Astrocyte (in vitro differentiated cells and primary cell): ENCODE data around the gene KCNMB2. TPM values are rescaled to one million over a fixed set of nuclear protein-coding genes. Genes with fewer than 3 reads are reported as not detected.

Experiments used
- DNase-seq: peaks from one replicate; pipeline ENCODE4 v3.0.0-alpha.2; 2010; ENCODE audit warnings: low read depth
- FAIRE-seq: peaks from 2 replicates; lab custom pipeline; 2011; peaks lifted over from hg19 to GRCh38; lab: Jason Lieb, UNC
- H2AFZ ChIP-seq: 2 replicates; pipeline ENCODE4 v1.6.0; 2012; ENCODE audit warnings: low read depth, low read length, inconsistent platforms
- H3K27ac ChIP-seq: 2 replicates; pipeline ENCODE4 v1.5.1; 2011; ENCODE audit warnings: low read depth, low read length, inconsistent platforms
- H3K27me3 ChIP-seq: 2 replicates; pipeline ENCODE4 v1.6.0; 2011; ENCODE audit warnings: low read length, inconsistent platforms; ENCODE audit not compliant: insufficient read depth
- H3K36me3 ChIP-seq: 2 replicates; pipeline ENCODE4 v1.5.1; 2011; ENCODE audit warnings: low read length, inconsistent platforms; ENCODE audit not compliant: insufficient read depth
- H3K4me1 ChIP-seq: 2 replicates; pipeline ENCODE4 v1.5.1; 2011; ENCODE audit warnings: low read length, inconsistent platforms; ENCODE audit not compliant: insufficient read depth
- H3K4me2 ChIP-seq: 2 replicates; pipeline ENCODE4 v1.6.0; 2012; ENCODE audit warnings: low read length, inconsistent platforms
- H3K4me3 ChIP-seq: 2 replicates; pipeline ENCODE4 v1.5.1; 2011; ENCODE audit warnings: low read depth, mild to moderate bottlenecking, low read length, inconsistent platforms; ENCODE audit not compliant: insufficient read depth
- H3K79me2 ChIP-seq: 2 replicates; pipeline ENCODE4 v1.6.0; 2012; ENCODE audit warnings: mild to moderate bottlenecking, low read length, inconsistent platforms; ENCODE audit not compliant: insufficient read depth
- H3K9ac ChIP-seq: 2 replicates; pipeline ENCODE4 v1.6.0; 2012; ENCODE audit warnings: mild to moderate bottlenecking, low read length, inconsistent platforms
- H3K9me3 ChIP-seq: 2 replicates; pipeline ENCODE4 v1.5.1; 2012; ENCODE audit warnings: low read depth, mild to moderate bottlenecking, low read length, inconsistent platforms; ENCODE audit not compliant: insufficient read depth
- H4K20me1 ChIP-seq: 2 replicates; pipeline ENCODE4 v1.6.0; 2012; ENCODE audit warnings: low read length, inconsistent platforms; ENCODE audit not compliant: insufficient read depth
- H3K27ac Mint-ChIP-seq: one replicate; pipeline ENCODE4 v1.8.0; 2021; ENCODE audit warnings: mild to moderate bottlenecking, mixed read lengths; ENCODE audit not compliant: unreplicated experiment
- H3K27me3 Mint-ChIP-seq: one replicate; pipeline ENCODE4 v1.8.0; 2021; ENCODE audit warnings: low read depth, mixed read lengths; ENCODE audit not compliant: unreplicated experiment
- H3K36me3 Mint-ChIP-seq: one replicate; pipeline ENCODE4 v1.8.0; 2021; ENCODE audit warnings: low read depth, mixed read lengths; ENCODE audit not compliant: unreplicated experiment
- H3K4me1 Mint-ChIP-seq: one replicate; pipeline ENCODE4 v1.8.0; 2021; ENCODE audit warnings: low read depth, mixed read lengths; ENCODE audit not compliant: unreplicated experiment
- H3K4me3 Mint-ChIP-seq: one replicate; pipeline ENCODE4 v1.8.0; 2021; ENCODE audit warnings: mild to moderate bottlenecking, moderate library complexity, mixed read lengths; ENCODE audit not compliant: unreplicated experiment
- H3K9me3 Mint-ChIP-seq: one replicate; pipeline ENCODE4 v1.8.0; 2021; ENCODE audit warnings: mild to moderate bottlenecking, mixed read lengths; ENCODE audit not compliant: unreplicated experiment
- EZH2 ChIP-seq: IDR thresholded peaks from 2 replicates; pipeline ENCODE4 v1.6.1; 2012; ENCODE audit warnings: mild to moderate bottlenecking, low read length, inconsistent platforms; ENCODE audit not compliant: insufficient read depth
- total RNA-seq: library from RNA; stranded (reverse); gene quantifications from 2 replicates; pipeline ENCODE4 v1.2.1, GENCODE V29; 2021
- TF ChIP-seq, protein P1 (sequence below): IDR thresholded peaks from 2 replicates; pipeline ENCODE4 v1.5.1; 2011; ENCODE audit warnings: low read depth, mild to moderate bottlenecking, inconsistent platforms, low read length, moderate library complexity; ENCODE audit not compliant: insufficient read depth

KCNMB2 gene
- total RNA-seq, 1 donor from 2014 or later = not detected

DNA sequence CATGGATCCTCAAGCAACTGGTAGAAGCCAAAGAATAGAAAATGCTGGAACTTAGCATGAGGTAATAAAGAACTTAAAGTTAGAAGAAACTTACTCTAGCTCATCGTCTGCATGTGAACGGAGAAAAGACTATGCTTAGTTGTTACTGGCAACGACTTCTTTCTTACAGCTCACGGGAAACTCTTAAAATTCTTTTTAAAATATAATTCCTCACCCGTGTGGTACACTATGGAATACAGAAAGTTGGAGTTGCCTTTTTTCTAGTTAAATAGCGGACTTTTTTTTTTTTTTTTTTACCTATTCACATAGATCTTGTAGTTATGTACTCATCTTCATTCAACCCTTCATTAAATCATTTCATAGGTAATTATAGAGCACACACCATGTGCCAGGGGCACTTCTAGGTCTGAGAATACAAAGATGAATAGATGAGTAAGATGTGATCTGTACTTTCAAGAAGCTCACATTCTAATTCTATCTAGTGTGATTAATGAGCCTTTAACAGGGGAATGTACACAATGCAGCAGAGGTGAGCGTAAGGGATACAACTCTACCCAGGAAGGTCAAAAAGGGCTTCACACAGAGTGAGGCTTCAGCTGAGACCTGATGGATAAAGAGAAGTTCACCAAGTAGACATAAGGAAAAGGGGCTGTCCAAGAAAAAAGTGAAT lies 18.4 kb upstream of the KCNMB2 start:
- no peak for DNase-seq
- FAIRE-seq = no peak

DNA sequence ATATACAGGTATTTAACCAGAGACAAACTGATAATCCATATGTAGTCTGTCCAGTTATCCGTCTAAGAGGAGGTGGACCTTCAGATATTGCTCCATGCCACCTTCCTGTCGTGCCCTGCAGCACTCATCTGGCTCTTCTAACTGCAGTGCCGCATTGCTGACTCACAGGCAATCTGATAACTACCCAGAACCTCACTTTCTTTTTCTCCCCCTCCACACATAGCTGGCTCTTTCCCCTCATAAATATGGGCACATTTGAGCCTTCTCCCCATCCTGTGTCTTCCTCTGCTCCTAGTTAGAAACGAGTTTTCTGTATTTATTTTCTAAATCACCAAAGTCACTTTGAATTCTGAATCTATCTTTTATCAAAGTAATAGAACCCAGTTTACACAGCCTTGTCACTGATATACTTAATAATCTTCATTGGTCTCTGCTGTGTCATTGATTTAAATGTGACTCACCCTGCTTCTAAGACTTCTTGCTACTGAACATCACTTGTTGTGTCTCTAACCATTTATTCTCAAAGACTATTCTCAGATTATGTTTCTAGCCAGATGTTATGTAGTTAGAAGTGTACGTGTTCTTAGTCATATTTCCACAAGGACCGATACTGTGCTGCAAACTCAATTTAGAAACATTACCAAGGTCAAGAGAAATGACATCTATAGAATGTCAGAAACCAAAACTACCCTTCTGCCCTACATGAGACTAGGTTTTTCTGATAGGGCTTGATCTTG lies 17.4 kb upstream of the KCNMB2 start:
- Histone ChIP-seq H3K9ac (no peak overlapping the region), H3K4me2 (no peak overlapping the region), H4K20me1 (no peaks in the 10 kb centered on the region), H3K27me3 (no peaks in the 10 kb centered on the region), H3K4me1 (no peaks in the 10 kb centered on the region), H3K79me2 (no peaks in the 10 kb centered on the region), H2AFZ (no peak overlapping the region), H3K27ac (no peak overlapping the region), H3K9me3 (no peaks in the 10 kb centered on the region), H3K36me3 (no peaks in the 10 kb centered on the region), H3K4me3 (no peak overlapping the region)
- DNase-seq (peak; percentile 29), FAIRE-seq (no peak)
- H3K9me3 Mint-ChIP-seq = no peaks in the 10 kb centered on the region
- no peak overlapping the region for H3K4me3 Mint-ChIP-seq
- H3K27me3 Mint-ChIP-seq = peaks cover 3% of the 10 kb centered on the region
- H3K36me3 Mint-ChIP-seq = no peaks in the 10 kb centered on the region
- peaks cover 13% of the 10 kb centered on the region for H3K4me1 Mint-ChIP-seq
- TF ChIP-seq, protein P1, sequence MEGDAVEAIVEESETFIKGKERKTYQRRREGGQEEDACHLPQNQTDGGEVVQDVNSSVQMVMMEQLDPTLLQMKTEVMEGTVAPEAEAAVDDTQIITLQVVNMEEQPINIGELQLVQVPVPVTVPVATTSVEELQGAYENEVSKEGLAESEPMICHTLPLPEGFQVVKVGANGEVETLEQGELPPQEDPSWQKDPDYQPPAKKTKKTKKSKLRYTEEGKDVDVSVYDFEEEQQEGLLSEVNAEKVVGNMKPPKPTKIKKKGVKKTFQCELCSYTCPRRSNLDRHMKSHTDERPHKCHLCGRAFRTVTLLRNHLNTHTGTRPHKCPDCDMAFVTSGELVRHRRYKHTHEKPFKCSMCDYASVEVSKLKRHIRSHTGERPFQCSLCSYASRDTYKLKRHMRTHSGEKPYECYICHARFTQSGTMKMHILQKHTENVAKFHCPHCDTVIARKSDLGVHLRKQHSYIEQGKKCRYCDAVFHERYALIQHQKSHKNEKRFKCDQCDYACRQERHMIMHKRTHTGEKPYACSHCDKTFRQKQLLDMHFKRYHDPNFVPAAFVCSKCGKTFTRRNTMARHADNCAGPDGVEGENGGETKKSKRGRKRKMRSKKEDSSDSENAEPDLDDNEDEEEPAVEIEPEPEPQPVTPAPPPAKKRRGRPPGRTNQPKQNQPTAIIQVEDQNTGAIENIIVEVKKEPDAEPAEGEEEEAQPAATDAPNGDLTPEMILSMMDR = no peak
- TF ChIP-seq EZH2 = no peak
- no peak overlapping the region for H3K27ac Mint-ChIP-seq

More for the DNA sequence above, 18.4 kb upstream of the KCNMB2 start:
- Mint-ChIP-seq H3K27me3 (peaks cover 3% of the 10 kb centered on the region), H3K4me1 (peaks cover 9% of the 10 kb centered on the region), H3K9me3 (no peaks in the 10 kb centered on the region), H3K27ac (no peak overlapping the region), H3K36me3 (no peaks in the 10 kb centered on the region), H3K4me3 (no peak overlapping the region)
- Histone ChIP-seq H3K4me1 (no peaks in the 10 kb centered on the region), H3K36me3 (no peaks in the 10 kb centered on the region), H2AFZ (no peak overlapping the region), H3K4me3 (no peak overlapping the region), H3K9me3 (no peaks in the 10 kb centered on the region), H3K4me2 (no peak overlapping the region), H3K27ac (no peak overlapping the region), H3K79me2 (no peaks in the 10 kb centered on the region), H3K9ac (no peak overlapping the region), H3K27me3 (no peaks in the 10 kb centered on the region), H4K20me1 (no peaks in the 10 kb centered on the region)
- TF ChIP-seq, protein P1 = no peak
- TF ChIP-seq EZH2 = no peak

DNA sequence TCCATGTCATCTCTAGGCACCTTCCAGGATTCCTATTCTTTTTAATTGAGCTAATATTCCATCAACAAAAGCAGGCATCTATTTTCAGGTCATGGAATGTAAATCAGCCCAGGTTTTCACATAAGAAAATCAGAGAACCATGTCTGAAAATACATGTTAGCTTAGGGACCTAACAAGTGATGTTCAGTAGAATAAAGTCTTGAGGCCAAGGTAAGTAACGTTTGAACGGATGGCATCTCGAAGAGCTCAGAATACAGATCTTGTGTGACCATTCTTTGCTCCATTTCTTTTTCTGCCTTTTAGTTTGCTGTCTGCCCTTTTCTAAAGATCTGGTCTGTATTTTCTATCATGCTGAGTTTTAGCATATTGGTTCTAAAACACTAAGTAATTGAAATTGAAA lies 16.5 kb upstream of the KCNMB2 start:
- no peak overlapping the region for H3K4me3 ChIP-seq
- no peaks in the 10 kb centered on the region for H3K9me3 Mint-ChIP-seq
- no peak overlapping the region for H3K27ac Mint-ChIP-seq

More for the DNA sequence above, 16.5 kb upstream of the KCNMB2 start:
- no peak overlapping the region for H3K27ac ChIP-seq
- no peak for TF ChIP-seq EZH2
- TF ChIP-seq, protein P1 = no peak
- H3K79me2 ChIP-seq = no peaks in the 10 kb centered on the region
- H3K9ac ChIP-seq = no peak overlapping the region
- H3K4me1 Mint-ChIP-seq = peaks cover 13% of the 10 kb centered on the region
- H4K20me1 ChIP-seq = no peaks in the 10 kb centered on the region
- no peak for FAIRE-seq
- DNase-seq = no peak
- H3K4me1 ChIP-seq = no peaks in the 10 kb centered on the region
- no peaks in the 10 kb centered on the region for H3K36me3 ChIP-seq
- no peaks in the 10 kb centered on the region for H3K36me3 Mint-ChIP-seq
- no peaks in the 10 kb centered on the region for H3K27me3 ChIP-seq
- H2AFZ ChIP-seq = no peak overlapping the region
- H3K27me3 Mint-ChIP-seq = peaks cover 3% of the 10 kb centered on the region
- H3K9me3 ChIP-seq = no peaks in the 10 kb centered on the region
- H3K4me3 Mint-ChIP-seq = no peak overlapping the region
- H3K4me2 ChIP-seq = no peak overlapping the region
